Activated CD8-positive, alpha-beta memory T cell treated with anti-CD3 and anti-CD28 coated beads, Interleukin-2, amount 10 ng/mL, durations not matched to agents 7 days and 5 days (primary cell): ENCODE results near the gene DLG2. TPM values are rescaled to one million over a fixed set of nuclear protein-coding genes. Genes with fewer than 3 reads are reported as not detected.

Source experiments
- ATAC-seq: fragments of 150-1000 bp; cut with Tn5 transposase; one replicate; pipeline ENCODE4 v1.10.0; 2021; ENCODE audit warnings: moderate library complexity
- CTCF ChIA-PET: fragments of 350-600 bp; sonication (Branson Sonifier 250); formaldehyde crosslinking; loops from one replicate; lab custom pipeline; 2021; ENCODE audit warnings: antibody characterized with exemption; lab: Charles Lee
- DNase-seq: peaks from one replicate; pipeline ENCODE4 v3.0.0-alpha.2; 2020
- H3K27ac Mint-ChIP-seq: one replicate; pipeline ENCODE4 v1.8.0; 2021; ENCODE audit warnings: mild to moderate bottlenecking, mixed read lengths
- H3K27me3 Mint-ChIP-seq: one replicate; pipeline ENCODE4 v1.8.0; 2021; ENCODE audit warnings: mixed read lengths
- H3K36me3 Mint-ChIP-seq: one replicate; pipeline ENCODE4 v1.8.0; 2021; ENCODE audit warnings: mild to moderate bottlenecking, mixed read lengths
- H3K4me1 Mint-ChIP-seq: one replicate; pipeline ENCODE4 v1.8.0; 2021; ENCODE audit warnings: mixed read lengths
- H3K4me3 Mint-ChIP-seq: one replicate; pipeline ENCODE4 v1.8.0; 2021; ENCODE audit warnings: mild to moderate bottlenecking, moderate library complexity, mixed read lengths
- H3K9me3 Mint-ChIP-seq: one replicate; pipeline ENCODE4 v1.8.0; 2022; ENCODE audit warnings: low read depth, mixed read lengths
- total RNA-seq, 2 experiments: library from RNA; stranded (reverse); gene quantifications; one replicate each; pipeline ENCODE4 v1.2.3, GENCODE V29; 2021

DLG2 gene
- total RNA-seq, 2 experiments from 2014 or later = 1.4 to 2.1 TPM

DNA sequence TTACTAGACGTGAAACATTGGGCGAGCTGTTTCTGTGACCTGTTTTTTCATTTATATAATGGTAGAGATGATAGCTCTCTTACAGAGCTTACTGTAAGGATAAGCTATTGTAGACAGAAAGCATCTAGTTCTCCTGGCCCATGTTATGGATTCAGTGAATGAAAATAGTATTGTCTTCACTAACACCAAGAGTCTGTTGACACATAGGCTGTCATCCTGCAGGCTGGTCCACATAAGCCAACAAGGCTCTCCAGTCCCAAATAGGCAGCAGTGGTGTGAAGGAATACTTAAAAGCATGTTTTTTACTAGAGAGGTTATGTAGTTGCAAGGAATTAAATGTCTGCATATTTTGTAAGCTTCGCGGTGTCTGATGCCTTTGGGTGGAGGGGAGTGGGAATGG lies 1963.2 kb downstream of the DLG2 start:
- Mint-ChIP-seq H3K9me3 (no peaks in the 10 kb centered on the region), H3K4me1 (no peaks in the 10 kb centered on the region), H3K36me3 (no peaks in the 10 kb centered on the region), H3K27me3 (no peaks in the 10 kb centered on the region), H3K4me3 (no peak overlapping the region), H3K27ac (no peak overlapping the region)
- ATAC-seq = no peak
- CTCF ChIA-PET = no interaction called here
- no peak for DNase-seq

DNA sequence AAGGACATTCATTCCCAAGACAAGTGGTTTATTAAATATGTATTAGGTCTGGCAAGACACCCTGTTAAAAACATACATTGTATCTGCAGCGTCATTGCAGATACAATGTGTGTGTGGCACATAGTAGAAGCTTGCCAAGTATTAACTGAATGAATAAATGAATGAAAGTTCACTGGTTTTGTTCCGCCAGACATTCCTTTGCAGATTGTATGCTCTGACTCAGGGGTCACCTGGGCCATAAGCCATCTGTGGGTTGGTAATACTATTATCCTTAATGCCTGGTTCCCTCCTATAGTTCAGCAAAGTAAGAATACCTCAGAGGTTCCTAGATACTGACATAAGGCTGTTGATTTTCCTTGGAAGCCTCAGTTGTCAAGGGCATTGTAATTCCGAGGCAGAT lies 1963.7 kb downstream of the DLG2 start:
- CTCF ChIA-PET = no interaction called here
- no peak for ATAC-seq
- DNase-seq = no peak
- no peak overlapping the region for H3K27ac Mint-ChIP-seq
- no peaks in the 10 kb centered on the region for H3K9me3 Mint-ChIP-seq
- H3K4me1 Mint-ChIP-seq = no peaks in the 10 kb centered on the region
- H3K36me3 Mint-ChIP-seq = no peaks in the 10 kb centered on the region
- H3K27me3 Mint-ChIP-seq = no peaks in the 10 kb centered on the region
- H3K4me3 Mint-ChIP-seq = no peak overlapping the region

DNA sequence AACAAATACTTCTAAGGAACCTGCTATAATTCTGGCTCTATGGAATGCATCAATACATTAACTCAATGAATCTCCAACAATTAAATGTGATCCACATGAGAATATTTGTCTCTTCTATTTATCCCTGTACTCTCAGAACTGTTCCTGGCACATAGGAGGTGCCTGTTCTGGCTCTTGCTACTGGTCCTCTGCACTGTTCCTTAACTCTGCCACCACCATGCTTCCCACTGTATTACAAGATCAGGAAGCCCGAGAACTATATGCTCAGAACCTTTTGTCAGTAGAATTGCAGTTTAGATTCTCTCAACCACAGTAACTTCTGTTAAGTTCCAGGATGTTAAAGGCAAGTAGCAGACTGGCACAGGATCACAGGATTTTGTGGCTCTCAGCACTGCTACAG lies 1964.7 kb downstream of the DLG2 start:
- DNase-seq (no peak), ATAC-seq (no peak)
- CTCF ChIA-PET = no interaction called here
- Mint-ChIP-seq H3K9me3 (no peaks in the 10 kb centered on the region), H3K27ac (no peak overlapping the region), H3K4me1 (no peaks in the 10 kb centered on the region), H3K36me3 (no peaks in the 10 kb centered on the region), H3K4me3 (no peak overlapping the region), H3K27me3 (no peaks in the 10 kb centered on the region)

DNA sequence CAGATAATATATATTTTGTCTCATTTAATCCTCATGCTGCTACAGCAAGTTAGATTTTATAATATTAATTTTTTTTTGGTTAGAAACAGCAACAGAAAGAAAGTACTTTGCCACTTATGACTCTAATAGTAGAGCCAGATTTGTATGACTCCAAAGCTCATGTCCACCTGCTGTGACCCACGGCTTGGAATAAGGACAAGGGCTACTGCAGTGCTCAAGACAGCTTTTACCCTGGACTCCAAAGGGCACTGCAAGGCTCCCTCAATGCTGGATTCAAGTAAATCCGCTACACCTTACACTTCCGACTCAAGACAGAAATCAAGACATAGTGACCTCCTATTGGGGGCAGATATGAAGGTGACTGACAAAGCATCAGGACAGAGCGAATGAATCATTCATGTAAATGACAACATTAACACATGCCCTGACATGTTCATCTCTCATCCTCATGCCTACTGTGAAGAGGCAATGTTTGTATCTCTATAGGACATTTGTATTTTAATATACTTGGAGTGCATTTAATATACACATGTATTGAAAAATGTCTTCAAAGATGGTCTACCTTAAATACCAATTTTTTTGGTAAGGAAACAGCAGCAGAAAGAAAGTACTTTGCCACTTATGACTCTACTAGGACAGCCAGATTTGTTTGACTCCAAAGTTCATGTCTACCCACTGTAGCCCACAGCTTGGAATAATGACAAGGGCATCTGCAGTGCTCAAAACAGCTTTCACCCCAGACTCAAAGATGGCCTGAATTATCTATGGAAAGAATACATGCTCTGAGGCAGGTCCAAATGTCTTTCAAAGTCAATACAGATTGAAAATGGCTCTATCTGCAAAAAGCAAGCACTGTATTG lies 1965.4 kb downstream of the DLG2 start:
- Mint-ChIP-seq H3K4me1 (no peaks in the 10 kb centered on the region), H3K9me3 (no peaks in the 10 kb centered on the region), H3K27ac (no peak overlapping the region), H3K4me3 (no peak overlapping the region), H3K27me3 (no peaks in the 10 kb centered on the region), H3K36me3 (no peaks in the 10 kb centered on the region)
- ATAC-seq (no peak), DNase-seq (no peak)
- CTCF ChIA-PET = no interaction called here

DNA sequence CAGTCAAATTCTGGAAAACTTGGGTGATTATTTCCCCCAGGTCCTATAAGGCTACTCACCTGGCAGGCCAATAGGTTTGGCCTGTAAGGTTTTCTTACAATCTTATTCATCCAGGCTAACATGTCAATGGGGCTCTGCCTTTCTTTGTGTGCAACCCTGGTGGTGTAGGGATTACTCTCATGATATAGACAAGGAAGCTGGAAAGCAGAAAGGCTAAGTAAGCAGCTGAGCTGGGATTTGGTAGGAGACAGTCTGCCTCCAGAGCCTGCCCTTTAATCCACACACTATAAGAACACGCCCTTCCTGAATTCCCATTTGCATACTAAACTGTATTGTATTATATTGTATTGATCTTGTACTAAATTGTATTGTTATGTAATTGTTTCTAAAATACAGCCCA lies 1967.7 kb downstream of the DLG2 start:
- no peak overlapping the region for H3K4me3 Mint-ChIP-seq
- no peak overlapping the region for H3K27ac Mint-ChIP-seq
- DNase-seq (no peak), ATAC-seq (no peak)
- H3K27me3 Mint-ChIP-seq = no peaks in the 10 kb centered on the region
- no peaks in the 10 kb centered on the region for H3K4me1 Mint-ChIP-seq
- H3K9me3 Mint-ChIP-seq = no peaks in the 10 kb centered on the region
- H3K36me3 Mint-ChIP-seq = no peaks in the 10 kb centered on the region
- CTCF ChIA-PET = no interaction called here

DNA sequence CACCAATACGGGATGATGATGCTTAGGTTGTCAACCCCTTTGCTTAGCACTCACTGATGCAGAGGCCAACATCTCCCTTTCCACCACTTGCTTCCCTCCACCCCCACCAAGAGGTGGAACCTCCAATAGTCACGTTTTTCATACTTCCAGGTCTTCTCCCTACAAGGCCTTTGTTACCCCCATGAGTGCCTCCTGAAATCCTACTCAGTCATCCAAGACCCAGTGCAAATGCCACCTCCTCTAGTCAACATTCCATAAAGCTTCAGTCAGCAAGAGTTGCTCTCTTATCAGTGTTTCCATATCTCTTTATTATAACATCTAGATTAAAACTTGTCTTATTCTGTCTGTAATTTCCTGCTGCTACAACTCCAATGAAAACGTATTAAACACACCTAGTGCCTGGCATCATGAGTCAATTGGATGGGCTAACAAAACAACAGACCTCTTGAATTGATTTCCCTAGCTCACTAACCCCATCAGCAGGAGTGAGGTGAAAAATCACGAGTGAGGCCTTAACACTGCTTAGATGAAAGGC lies 1970.3 kb downstream of the DLG2 start:
- no peak overlapping the region for H3K27ac Mint-ChIP-seq
- DNase-seq (no peak), ATAC-seq (no peak)
- CTCF ChIA-PET = interaction anchor here (0.7 kb wide), 1 partner anchor 1355 kb away, joined by 3 read pairs; no protein-coding TSS in a partner anchor
- H3K36me3 Mint-ChIP-seq = no peaks in the 10 kb centered on the region
- H3K27me3 Mint-ChIP-seq = no peaks in the 10 kb centered on the region
- no peak overlapping the region for H3K4me3 Mint-ChIP-seq
- no peaks in the 10 kb centered on the region for H3K4me1 Mint-ChIP-seq
- H3K9me3 Mint-ChIP-seq = no peaks in the 10 kb centered on the region

DNA sequence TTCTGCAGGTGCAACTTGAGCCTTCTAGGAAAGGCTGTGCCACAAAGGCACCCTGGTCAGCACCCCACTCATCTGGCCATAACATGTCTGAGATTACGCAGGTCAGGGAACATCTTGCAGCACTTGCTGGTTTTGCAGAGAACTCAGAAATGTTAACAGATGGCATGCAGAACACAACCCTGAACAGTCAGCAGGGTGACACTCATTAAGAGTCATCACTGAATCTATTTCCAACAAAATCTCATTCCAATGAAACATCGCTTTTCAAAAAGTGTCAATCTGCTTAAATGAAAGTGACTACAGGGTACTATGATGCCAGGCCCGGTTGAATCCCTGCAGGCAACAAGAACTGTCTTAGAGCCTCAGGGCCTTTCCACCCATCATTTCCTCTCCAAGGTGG lies 1971.2 kb downstream of the DLG2 start:
- CTCF ChIA-PET = no interaction called here
- H3K9me3 Mint-ChIP-seq = no peaks in the 10 kb centered on the region
- ATAC-seq = no peak

DNA sequence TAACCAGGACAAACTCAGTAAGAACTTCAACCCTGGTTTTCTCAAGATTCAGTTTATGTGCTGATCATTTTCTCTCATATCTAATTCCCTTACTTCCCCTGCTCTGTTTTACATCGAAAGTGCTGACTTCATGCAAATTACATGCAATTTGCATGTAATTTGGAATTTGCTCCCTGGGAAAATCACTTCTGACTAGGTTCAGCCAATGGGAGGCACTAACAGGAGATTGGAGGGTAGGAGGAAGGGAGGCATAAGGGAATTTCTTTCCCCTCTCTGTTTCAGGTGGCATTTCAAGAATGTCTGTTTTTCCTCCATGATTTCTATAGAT lies 1977.7 kb downstream of the DLG2 start:
- Mint-ChIP-seq H3K9me3 (no peaks in the 10 kb centered on the region), H3K36me3 (no peaks in the 10 kb centered on the region), H3K27me3 (peaks cover 2% of the 10 kb centered on the region), H3K27ac (no peak overlapping the region), H3K4me1 (no peaks in the 10 kb centered on the region), H3K4me3 (no peak overlapping the region)
- CTCF ChIA-PET = no interaction called here
- DNase-seq (no peak), ATAC-seq (no peak)

More for the DNA sequence above, 1971.2 kb downstream of the DLG2 start:
- no peaks in the 10 kb centered on the region for H3K4me1 Mint-ChIP-seq
- no peak overlapping the region for H3K27ac Mint-ChIP-seq
- no peak for DNase-seq
- H3K4me3 Mint-ChIP-seq = no peak overlapping the region
- H3K27me3 Mint-ChIP-seq = no peaks in the 10 kb centered on the region
- H3K36me3 Mint-ChIP-seq = no peaks in the 10 kb centered on the region

DNA sequence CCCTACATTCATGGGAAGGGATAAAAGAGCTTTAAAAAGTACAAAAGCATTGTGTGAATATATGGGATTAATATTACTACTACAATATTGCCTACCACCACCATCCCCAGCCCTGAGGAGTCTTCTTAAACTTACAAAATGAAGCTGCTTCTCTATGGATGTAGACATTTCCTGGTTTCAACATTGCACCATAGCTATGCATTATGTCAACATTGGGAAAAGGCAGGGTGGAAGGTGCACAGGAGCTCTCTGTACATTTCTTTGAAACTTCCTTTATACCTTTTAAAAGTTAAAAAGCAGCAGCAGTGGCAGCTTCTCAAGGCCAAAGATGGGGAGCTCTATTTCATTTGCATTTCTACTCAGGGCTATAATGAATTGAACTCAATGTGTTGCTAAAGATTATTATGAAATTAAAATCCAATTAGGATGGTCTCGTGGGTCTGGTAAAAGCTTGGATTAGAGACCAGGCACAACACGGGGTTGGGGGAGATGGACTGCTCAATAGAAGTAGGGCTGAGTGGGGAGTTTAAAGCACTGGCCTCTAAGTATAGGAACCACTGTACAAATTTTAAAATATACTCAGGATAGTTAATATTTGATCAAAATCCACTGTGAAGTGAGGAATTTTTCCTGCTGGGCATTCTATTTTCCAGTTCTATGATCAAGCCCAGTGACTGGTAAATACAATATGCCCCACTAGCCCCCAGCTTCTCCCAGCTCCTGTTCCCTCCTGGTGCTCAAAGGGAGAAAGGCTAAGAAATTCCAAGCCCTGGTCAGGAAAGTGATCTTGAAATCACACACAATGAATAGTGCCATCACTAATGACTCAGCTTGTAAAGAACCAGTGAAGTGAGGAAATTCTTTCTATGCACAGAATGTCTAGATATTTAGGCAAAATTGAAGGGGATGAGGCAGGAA lies 1978.3 kb downstream of the DLG2 start:
- DNase-seq (no peak), ATAC-seq (no peak)
- Mint-ChIP-seq H3K9me3 (no peaks in the 10 kb centered on the region), H3K27me3 (peaks cover 2% of the 10 kb centered on the region), H3K4me1 (no peaks in the 10 kb centered on the region), H3K36me3 (no peaks in the 10 kb centered on the region), H3K4me3 (no peak overlapping the region), H3K27ac (no peak overlapping the region)
- CTCF ChIA-PET = no interaction called here

DNA sequence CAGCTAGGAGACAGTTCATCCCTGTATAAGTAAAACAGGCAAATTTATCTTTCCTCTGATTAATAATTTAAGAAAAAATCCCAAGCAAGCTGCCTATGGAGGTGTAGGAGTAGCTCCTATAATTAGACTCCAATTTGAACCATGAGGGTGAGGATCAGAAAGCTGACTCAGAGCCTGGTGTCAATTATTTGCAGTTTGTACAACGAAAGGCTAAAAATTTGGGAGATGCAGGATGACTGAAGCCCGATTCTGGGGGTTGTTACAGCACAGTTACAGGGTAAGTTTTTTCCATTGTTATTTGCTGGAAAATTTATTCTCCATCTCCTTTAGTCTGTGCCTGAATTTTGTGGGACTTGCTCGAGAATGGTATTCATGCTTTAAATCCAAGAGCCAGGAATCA lies 1981.6 kb downstream of the DLG2 start:
- ATAC-seq = no peak
- peaks cover 2% of the 10 kb centered on the region for H3K27me3 Mint-ChIP-seq
- CTCF ChIA-PET = no interaction called here

DNA sequence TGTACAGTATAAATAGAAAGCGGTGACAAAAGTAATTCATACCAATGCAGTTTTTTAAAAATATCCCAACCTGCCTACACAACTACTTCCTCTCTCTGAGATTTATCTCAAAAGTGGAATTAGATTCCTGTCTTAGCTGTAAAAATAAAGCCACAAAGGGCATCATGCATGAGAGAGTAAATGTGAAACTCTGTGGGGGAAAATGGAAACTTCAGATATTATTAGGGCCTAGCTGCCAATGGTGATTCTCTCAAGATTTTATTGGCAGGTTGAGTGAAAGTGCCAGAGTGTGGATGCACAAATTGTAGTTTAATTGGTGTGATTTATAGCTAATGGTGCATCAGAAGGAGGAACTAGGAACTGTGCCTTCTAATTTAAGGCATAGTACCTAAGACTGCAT lies 1984.0 kb downstream of the DLG2 start:
- DNase-seq (no peak), ATAC-seq (no peak)
- peaks cover 2% of the 10 kb centered on the region for H3K27me3 Mint-ChIP-seq
- no peak overlapping the region for H3K4me3 Mint-ChIP-seq
- H3K9me3 Mint-ChIP-seq = no peaks in the 10 kb centered on the region
- no peak overlapping the region for H3K27ac Mint-ChIP-seq
- H3K4me1 Mint-ChIP-seq = no peaks in the 10 kb centered on the region
- CTCF ChIA-PET = interaction anchor here (0.8 kb wide), 1 partner anchor 237 kb away, joined by 3 read pairs; no protein-coding TSS in a partner anchor
- no peaks in the 10 kb centered on the region for H3K36me3 Mint-ChIP-seq

More for the DNA sequence above, 1981.6 kb downstream of the DLG2 start:
- Mint-ChIP-seq H3K36me3 (no peaks in the 10 kb centered on the region), H3K4me1 (no peaks in the 10 kb centered on the region), H3K27ac (no peak overlapping the region), H3K4me3 (no peak overlapping the region), H3K9me3 (no peaks in the 10 kb centered on the region)
- DNase-seq = no peak

DNA sequence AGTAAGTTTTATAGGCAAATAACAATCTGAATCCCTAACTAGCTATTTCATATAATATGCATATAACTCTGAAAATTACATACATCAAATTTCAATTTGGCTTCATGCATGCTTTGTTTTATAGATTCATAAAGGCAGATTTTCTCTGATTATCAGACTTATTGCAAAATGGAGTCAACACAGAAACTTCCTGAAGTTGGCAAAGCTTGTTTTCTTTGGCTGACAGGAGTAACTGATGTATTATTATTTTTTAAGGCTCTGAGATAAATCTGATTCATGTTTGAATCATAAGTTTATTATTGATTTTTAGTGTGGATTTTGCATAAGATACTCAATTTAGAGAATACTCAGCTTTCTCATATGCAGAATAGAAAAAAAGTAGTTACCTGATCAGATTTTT lies 1984.6 kb downstream of the DLG2 start:
- H3K4me1 Mint-ChIP-seq = no peaks in the 10 kb centered on the region
- DNase-seq (no peak), ATAC-seq (no peak)
- H3K9me3 Mint-ChIP-seq = no peaks in the 10 kb centered on the region
- H3K4me3 Mint-ChIP-seq = no peak overlapping the region
- peaks cover 2% of the 10 kb centered on the region for H3K27me3 Mint-ChIP-seq
- H3K27ac Mint-ChIP-seq = no peak overlapping the region
- no peaks in the 10 kb centered on the region for H3K36me3 Mint-ChIP-seq
- CTCF ChIA-PET = no interaction called here

DNA sequence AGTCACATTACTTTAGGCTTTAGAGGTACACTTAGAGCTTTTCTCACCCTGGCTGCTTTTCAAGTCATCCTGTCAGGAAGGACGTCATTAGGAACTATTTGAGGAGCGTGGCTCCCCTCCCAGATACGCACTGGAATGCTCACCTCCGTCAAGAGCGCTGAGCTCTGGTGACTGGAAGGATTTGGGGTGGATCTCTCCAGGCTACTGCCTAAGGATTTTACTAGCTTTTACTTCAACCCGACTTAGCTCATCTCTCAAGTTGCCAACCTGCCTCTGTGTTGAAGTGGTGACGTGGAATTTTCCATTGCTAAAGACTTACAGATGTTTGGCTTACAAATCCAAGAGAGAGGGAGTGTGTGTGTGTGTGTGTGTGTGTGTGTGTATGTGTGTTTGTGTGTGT lies 1985.6 kb downstream of the DLG2 start:
- peaks cover 2% of the 10 kb centered on the region for H3K27me3 Mint-ChIP-seq
- no peaks in the 10 kb centered on the region for H3K4me1 Mint-ChIP-seq
- no peak overlapping the region for H3K4me3 Mint-ChIP-seq
- H3K27ac Mint-ChIP-seq = no peak overlapping the region
- no peaks in the 10 kb centered on the region for H3K9me3 Mint-ChIP-seq
- ATAC-seq (no peak), DNase-seq (no peak)
- H3K36me3 Mint-ChIP-seq = no peaks in the 10 kb centered on the region
- CTCF ChIA-PET = no interaction called here
